DOHH2 (cell line): ENCODE results near the gene SF3B2.

Experiments used
- EZH2phosphoT487 ChIP-seq: fragments of 200-600 bp; sonication (generic); IDR thresholded peaks from 2 replicates; pipeline ENCODE4 v1.6.1; 2017; ENCODE audit warnings: borderline replicate concordance, mild to moderate bottlenecking, antibody characterized with exemption, low read length, moderate library complexity, mixed read lengths
- TF ChIP-seq, protein P1 (sequence below): fragments of 200-600 bp; sonication (generic); IDR thresholded peaks from one replicate; pipeline ENCODE4 v1.5.1; 2014; ENCODE audit warnings: antibody characterized with exemption, mild to moderate bottlenecking, low read depth, low read length; ENCODE audit not compliant: poor library complexity, severe bottlenecking

- TF ChIP-seq, protein P1, sequence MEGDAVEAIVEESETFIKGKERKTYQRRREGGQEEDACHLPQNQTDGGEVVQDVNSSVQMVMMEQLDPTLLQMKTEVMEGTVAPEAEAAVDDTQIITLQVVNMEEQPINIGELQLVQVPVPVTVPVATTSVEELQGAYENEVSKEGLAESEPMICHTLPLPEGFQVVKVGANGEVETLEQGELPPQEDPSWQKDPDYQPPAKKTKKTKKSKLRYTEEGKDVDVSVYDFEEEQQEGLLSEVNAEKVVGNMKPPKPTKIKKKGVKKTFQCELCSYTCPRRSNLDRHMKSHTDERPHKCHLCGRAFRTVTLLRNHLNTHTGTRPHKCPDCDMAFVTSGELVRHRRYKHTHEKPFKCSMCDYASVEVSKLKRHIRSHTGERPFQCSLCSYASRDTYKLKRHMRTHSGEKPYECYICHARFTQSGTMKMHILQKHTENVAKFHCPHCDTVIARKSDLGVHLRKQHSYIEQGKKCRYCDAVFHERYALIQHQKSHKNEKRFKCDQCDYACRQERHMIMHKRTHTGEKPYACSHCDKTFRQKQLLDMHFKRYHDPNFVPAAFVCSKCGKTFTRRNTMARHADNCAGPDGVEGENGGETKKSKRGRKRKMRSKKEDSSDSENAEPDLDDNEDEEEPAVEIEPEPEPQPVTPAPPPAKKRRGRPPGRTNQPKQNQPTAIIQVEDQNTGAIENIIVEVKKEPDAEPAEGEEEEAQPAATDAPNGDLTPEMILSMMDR: no peak
- no peak for TF ChIP-seq EZH2phosphoT487
Measured at GRCh38 chr11:66044757-66045156, 7.4 kb upstream of the SF3B2 start.
